Endothelial cell of hepatic sinusoid (primary cell): Measurements from ENCODE around the gene USP54.
"Not testable (repeated sequence)": the region's sequence is repeated elsewhere in the genome, so short reads cannot be mapped to it uniquely, and the experiment has no call there.

ENCODE experiments used
- in situ Hi-C: cut with HindIII; loops from 2 replicates; pipeline ENCODE4 v1.10.0; 2017; ENCODE audit warnings: low sequenced_read_pairs

The USP54 gene

GRCh38 chr10:73591935-73592699 is 975 bp upstream of the USP54 start:
- in situ Hi-C loops: no loop called here

DNA sequence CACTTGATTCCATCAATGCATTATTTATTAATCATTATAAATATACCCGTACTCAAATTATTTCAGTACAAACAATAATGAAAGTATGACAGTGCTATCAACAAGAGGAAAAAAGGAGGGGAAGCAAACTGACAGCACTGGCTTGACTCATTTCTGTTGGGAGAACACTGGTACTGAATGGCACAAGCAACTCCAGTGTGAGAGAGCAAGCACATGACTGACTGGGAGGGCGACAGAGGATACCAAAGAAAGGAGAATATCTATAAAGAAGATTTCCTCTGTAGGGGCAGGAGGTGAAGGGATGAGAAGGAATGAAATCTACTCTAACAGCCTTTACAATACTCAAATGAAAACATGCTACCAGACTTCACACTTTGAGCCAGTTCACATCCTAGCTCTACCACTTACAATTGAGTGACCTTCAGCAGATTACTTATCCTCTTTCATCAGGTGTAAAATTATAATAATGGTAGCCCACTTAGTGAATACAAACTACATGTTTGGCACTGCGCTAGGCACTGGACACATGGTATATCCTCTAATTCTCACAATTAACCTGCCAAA is 1.5 kb downstream of the USP54 start:
- in situ Hi-C loops: no loop called here

DNA sequence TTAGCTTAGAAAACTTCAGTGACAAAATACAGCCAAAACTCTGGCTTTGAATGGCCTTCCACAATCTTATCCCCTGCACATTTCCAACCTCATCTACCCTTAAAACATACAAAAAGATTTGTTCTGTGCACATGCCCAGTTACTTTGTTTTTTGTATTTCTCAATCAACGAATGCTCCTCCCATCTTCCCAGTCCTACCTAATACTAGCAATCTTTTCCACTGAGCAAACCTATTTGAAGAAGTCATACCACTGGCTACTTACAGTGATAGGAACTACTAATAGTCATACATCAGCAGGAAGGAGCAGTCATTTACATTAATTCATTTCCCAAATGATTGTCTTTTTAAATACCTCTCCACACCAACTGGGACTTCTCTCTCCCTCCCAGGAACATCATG is 2.5 kb downstream of the USP54 start:
- in situ Hi-C loops: no loop called here

- in situ Hi-C loops: no loop called here
These were observed 4.6 kb downstream of the USP54 start for GRCh38 chr10:73586583-73586984.

- in situ Hi-C loops: no loop called here
These were observed 5.8 kb downstream of the USP54 start for GRCh38 chr10:73585327-73585726.

DNA sequence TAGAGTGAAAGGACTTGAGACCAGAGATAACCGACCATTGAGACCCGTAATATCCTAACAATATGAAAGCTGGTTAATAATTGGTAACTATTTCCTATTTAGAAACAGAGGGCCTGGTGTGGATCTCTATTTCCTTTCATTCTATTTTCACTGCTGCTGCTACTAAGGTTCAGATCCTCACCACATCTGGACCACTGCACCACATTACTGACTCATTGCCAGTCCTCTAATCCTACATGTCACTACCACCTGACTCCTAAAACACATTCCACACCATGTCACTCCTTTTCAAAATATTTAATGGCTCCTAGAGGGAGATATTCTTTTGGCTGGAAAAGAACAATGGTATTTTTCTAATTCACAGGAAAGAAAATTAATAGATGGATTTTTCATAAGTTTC is 6.4 kb downstream of the USP54 start:
- in situ Hi-C loops: no loop called here

DNA sequence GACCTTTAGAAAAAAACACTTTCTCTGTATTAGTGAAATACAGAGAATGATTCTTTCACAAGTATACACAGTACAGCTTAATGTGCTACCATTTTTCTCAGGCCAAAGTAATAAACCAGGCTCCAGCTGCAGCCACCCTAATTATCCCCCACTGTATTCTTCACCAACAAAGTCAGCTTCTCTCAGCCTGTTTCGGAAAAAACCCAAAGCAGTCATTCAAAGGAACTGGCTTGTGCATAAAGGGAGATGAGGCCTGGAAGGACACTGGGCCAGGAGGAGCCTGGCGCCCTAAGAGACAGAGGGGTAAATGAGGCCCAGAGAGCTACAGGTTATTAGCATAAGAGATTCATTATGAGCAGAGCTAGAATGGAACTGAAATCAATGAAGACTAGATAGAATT is 9.2 kb downstream of the USP54 start:
- in situ Hi-C loops: no loop called here

DNA sequence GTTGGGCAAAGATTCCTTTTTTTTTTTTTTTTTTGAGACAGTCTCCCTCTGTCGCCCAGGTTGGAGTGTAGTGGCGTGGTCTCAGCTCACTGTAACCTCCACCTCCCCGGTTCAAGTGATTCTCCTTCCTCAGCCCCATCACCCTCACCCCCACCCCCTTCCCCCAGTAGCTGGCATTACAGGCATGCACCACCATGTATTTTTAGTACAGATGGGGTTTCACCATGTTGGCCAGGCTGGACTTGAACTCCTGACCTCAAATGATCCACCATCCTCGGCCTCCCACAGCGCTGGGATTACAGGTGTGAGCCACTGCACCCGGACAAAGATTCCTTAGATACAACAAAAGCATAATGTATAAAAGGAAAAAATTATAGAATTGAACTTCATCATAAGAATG is 12.2 kb downstream of the USP54 start:
- in situ Hi-C loops: not testable (repeated sequence)

DNA sequence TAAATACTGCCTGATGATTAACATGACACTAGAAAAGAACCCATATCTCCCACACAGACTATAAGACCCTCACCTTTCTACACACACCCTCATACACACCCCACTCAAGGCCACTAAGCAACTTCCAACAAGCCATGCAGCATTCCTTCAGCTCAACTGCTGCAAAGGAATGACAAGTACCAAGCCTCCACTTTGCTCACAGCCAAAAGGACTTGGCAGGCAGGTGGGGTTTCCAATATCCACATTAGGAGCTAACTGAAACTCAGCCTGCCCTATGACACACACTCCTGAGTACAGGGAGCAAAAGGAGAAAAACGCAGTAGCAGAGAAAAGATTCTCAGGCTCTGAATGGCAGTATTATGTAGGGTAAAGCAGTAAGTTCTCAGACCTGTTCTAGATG is 13.4 kb downstream of the USP54 start:
- in situ Hi-C loops: no loop called here

DNA sequence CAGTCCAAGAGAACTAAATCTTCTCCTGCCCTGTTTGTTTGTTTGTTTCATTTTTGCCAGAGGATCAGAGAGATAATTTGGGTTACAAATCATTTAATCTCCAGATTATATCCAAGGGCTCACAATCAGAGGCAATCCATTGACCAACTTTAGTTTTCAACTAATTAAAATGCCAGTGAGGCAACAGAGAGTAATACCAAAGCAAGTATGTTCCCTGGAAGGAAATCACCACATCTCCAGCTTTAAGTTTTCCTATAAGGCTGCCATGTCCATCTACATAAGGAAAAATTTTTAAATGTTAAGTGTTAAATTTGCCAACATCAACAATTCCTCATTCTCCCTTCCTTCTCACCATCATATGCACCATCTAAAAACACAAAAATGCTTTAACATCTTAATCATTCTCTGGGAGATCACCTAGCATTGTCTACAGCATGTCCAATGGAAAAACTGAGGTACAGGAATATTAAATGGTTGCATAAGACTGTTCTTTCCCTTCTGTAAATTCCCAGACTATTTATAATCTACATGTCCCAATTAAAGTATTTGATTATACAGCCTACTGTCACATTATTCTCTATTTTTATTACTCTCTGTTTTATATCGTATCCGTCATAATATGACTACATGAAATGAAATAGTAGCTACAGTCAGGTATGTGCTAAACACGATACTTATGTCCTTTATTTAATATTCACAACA is 14.1 kb downstream of the USP54 start:
- in situ Hi-C loops: no loop called here

GRCh38 chr10:73576178-73576889 is 14.8 kb downstream of the USP54 start:
- in situ Hi-C loops: no loop called here

- in situ Hi-C loops: not testable (repeated sequence)
These were observed 24.1 kb downstream of the USP54 start for GRCh38 chr10:73567025-73567424.

DNA sequence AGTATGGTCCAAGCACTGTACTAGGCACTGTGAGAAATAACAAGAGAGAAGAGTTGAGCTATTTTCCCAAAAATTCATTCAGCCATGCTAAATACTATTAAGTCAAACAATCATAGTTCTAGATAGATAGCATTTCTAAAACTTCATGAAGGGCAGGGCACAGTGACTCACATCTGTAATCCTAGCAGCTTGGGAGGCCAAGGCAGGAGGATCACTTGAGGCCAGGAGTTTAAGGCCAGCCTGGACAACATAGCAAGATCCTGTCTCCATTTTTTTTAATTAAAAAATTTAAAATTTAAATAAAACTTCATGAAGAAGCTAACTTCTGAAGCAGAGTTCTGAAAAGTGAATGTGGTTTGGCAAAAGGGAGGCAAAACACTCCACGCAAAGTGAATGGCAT is 29.9 kb downstream of the USP54 start:
- in situ Hi-C loops: no loop called here

DNA sequence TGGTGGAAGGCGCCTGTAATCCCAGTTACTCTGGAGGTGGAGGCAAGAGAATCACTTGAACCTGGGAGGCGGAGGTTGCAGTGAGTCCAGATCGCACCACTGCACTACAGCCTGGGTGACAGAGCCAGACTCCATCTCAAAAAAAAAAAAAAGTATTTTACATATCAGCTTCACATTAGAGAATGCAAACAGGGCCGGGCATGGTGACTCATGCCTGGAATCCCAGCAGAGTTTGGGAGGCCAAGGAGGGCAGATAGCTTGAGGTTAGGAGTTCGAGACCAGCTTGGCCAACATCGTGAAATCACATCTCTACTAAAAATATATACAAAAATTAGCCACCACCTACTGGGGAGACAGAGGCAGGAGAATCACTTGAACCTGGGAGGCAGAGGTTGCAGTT is 31.6 kb downstream of the USP54 start:
- in situ Hi-C loops: no loop called here

GRCh38 chr10:73556855-73557254 is 34.3 kb downstream of the USP54 start:
- in situ Hi-C loops: no loop called here

DNA sequence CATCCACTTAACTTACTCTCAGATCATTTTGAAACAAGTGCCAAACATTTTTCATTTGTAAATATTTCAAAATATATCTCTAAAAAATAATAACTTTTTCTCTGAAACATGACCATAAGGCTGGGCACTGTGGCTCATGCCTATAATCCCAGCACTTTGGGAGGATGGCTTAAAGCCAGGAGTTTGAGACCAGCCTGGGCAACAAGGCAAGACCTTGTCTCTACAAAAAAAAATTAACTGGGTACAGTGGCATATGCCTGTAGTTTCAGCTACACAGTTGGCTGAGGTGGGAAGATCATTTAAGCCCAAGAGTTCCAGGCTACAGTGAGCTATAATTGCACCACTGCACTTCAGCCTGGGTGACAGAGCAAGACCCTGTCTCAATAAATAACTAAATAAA is 36.4 kb downstream of the USP54 start:
- in situ Hi-C loops: no loop called here

DNA sequence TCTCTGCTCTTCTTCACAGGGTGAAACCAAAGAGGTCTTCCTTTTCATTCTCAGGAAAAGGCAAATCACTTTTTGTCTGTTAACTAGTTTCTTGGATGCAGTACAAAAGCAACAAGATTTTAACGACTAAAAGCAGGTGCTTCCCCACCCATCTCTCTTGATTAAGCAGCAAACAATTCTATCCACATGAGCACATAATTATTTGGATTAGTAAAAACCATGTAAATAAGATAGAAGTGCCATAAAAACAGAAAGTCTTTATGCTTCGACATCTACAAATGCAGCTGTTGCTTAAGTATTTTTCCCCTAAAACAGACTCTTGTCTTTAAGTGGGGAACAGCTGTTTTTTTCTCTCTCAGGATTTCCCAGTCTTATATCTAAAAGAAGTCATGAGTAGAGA is 37.4 kb downstream of the USP54 start:
- in situ Hi-C loops: no loop called here

GRCh38 chr10:73552819-73553715 is 38.1 kb downstream of the USP54 start:
- in situ Hi-C loops: no loop called here

DNA sequence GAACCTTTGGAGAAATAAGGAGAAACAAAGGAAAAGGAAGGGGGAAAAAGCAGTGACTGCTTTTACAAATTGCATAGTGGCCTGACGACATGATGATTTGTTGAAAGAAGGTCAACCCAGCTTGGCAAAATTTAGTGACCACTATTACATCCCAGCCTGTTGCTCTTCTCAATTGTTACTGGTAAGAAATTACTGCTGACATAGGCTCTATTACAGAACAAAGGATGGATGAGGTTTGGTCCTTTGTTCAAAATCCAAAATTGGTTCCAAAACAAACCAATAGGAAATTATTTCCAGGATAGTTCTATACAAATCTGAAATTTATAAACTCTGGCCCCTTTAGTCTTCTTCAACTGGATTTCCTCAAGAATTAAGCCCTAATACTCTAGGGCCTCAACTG is 39.6 kb downstream of the USP54 start:
- in situ Hi-C loops: no loop called here

GRCh38 chr10:73545357-73545756 is 45.8 kb downstream of the USP54 start:
- in situ Hi-C loops: no loop called here

GRCh38 chr10:73537709-73538108 is 53.4 kb downstream of the USP54 start:
- in situ Hi-C loops: loop anchor here (10.0 kb wide), 1 partner anchor 87 kb away; no protein-coding TSS in a partner anchor
